T-helper 2 cell (primary cell): Measurements from ENCODE around the gene MTG2.
"Not testable (repeated sequence)": the region's sequence is repeated elsewhere in the genome, so short reads cannot be mapped to it uniquely, and the experiment has no call there.

ENCODE experiments used
- DNase-seq, 5 experiments: peaks; one replicate each; pipeline versions ENCODE4 v3.0.0 to v3.0.0-alpha.2; 2012 to 2022

MTG2 gene

DNA sequence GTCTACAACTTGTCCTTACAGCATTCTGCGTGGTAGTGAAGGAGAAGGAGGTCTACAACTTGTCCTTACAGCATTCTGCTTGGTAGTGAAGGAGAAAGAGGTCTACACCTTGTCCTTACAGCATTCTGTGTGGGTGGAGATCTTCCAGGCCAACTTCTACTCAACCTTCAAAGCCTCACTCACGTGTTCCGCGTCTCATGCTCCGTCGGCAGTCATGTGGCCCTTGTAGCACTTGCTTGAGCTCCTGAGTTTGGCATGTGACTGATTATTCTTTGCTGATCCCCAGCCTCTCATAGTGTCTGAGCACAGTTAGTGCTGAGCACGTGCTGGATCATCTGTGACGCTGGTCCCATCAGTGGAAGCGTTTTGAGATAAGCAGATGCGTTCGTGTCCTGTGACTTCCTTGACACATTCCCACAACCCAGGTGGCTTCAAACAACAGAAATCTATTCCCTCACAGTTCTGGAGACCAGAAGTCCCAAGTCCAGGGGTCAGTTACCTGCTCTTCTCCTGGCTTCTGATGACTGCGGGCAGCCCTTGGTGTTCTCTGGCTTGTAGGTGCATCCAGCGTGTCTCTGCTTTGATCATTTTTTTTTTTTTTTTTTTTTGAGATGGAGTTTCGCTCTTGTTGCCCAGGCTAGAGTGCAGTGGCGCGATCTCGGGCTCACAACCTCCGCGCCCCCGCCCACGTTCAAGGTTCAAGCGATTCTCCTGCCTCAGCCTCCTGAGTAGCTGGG, 36.6 kb upstream of the MTG2 start:
- no peak for DNase-seq

DNA sequence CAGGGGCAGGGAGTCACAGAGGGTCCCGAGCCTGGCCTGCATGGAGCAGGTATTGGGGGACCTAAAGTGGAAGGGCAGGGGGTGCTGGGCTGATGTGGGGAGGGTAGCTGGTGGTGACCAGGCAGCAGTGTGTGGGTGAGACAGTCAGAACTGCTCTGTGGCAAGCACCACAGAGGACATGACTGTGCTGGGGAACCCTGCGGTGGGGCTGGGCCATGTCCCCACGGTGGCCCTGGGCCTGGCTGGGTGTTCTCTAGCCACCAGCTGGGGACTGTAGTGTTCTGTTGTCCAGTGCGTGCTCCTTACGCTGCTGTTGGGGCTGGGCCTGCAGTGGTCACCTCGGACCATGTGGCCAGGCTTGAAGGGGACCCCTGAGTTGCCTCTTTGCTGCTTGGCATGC, 35.7 kb upstream of the MTG2 start:
- no peak for DNase-seq

DNA sequence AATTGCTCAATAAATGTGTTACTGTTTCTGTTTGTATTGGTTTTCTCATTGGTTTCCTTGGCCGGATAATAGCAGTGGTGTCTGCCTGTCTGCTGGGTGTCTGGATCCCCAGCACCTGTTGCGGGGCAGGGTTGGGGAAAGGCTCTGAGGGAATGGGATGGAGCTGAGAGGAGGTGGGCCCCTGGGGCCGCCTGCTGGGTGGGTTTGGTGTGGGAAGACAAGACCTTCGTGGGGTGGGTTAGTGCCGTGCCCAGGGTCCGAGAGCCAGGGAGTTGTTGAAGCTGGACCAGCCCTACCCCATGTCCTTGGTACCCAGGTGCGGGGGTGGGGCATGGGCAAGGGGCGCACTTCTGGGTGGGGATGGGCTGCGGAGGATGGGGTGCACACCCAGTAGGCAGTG, 35.3 kb upstream of the MTG2 start:
- no peak for DNase-seq

DNA sequence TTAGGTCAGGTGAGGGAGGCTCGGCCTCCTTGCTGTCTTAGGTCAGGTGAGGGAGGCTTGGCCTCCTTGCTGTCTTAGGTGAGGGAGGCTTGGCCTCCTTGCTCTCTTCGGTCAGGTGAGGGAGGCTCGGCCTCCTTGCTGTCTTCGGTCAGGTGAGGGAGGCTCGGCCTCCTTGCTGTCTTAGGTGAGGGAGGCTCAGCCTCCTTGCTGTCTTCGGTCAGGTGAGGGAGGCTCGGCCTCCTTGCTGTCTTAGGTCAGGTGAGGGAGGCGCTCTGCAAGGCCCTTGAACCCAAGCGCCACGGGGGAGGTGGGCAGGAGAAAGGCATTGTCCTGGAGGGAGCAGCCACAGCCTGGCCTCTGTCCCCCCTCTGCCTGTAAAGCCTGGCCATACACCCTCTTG, 34.4 kb upstream of the MTG2 start:
- not testable (repeated sequence) for DNase-seq

- no peak for DNase-seq
Measured at GRCh38 chr20:62148908-62149314, 33.9 kb upstream of the MTG2 start.

GRCh38 chr20:62149532-62150309, 33.1 kb upstream of the MTG2 start:
- no peak for DNase-seq

DNA sequence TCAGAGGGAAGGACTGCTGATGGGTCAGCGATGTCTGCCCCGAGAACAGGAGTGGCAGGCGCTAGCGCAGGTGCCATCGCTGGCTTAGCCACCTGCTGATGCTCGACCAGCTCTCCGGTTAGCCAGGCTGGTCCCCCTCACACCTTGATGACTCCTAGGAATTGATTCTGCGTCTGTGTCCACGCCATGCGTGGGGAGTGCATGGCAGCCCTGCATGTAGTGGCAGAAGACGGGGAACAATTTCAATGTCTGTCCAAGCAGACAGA, 32.6 kb upstream of the MTG2 start:
- DNase-seq: no peak

DNA sequence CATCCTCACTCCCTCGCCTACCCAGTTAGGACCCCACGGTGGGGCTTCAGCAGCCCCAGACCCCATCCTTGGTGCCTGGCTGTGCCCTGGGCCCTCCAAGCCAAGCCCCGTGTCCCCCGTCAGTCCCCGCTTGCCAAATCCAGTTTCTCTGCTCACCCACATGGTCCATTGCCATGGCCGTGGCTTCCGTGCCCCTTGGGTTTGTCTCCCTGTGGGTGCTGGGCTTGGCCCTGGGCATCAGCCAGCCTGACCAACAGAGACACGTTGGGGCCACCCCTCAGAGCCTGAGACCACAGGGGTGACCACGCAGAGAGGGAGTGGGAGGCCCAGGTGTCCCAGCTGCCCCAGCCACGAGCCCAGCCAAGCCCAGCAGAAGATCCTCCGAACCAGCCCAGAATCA, 31.6 kb upstream of the MTG2 start:
- no peak for DNase-seq

- DNase-seq: no peak
Measured at GRCh38 chr20:62151835-62152364, 30.9 kb upstream of the MTG2 start.

DNA sequence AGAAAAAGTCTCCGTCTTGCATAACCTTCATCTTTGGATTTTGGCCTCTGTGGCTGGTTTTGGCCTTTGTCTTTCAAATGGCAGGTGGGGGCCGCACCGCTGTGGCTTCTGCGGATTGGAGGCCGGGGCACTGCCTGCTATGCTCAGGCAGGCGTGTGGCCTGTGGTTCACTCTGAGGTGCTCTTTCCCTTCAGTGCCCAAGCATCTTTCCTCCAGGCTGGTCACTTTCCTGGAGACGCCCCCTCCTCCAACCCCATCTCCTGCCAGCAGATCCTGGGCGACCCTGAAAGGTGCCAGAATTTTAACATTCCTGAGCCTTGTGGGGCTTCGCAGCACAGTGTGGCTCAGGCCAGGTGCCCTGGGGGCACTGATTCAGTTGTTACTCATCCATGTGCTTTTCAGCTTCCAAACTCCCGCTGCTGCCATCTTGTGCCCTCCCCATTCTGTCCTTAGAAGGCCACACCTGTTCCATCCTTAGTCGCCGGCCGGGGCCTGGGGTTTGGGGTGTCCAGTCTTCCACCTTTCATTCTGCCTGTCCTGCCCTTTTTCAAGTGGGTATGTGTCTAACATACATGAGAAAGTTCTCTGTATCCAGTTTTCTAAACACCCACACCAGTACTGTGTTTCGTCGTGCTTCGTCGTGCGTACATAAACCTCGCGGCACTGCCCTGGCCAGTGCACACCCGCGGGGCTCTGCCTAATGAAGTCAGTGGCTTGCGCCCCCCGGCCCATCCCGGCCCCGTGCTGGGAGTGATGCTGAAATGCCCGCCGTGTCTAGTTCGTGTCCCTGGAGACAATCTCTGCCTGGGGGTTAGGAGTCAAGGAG, 27.2 kb upstream of the MTG2 start:
- DNase-seq: no peak

DNA sequence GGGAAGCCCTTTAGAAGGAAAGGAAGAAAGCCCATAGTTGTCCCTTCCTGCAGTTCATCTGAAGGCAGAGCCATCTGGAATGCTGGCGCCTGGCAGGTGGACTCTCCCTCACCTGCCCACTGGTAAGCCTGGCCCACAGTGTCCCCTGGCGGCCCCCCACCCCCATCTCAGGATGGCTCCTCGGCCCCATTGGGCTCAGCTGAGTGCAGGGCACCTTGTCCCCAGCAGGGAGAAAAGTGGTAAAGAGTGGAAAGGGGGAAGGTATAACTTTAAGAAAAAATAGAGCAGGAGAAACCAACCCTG, 26.6 kb upstream of the MTG2 start:
- no peak for DNase-seq

DNA sequence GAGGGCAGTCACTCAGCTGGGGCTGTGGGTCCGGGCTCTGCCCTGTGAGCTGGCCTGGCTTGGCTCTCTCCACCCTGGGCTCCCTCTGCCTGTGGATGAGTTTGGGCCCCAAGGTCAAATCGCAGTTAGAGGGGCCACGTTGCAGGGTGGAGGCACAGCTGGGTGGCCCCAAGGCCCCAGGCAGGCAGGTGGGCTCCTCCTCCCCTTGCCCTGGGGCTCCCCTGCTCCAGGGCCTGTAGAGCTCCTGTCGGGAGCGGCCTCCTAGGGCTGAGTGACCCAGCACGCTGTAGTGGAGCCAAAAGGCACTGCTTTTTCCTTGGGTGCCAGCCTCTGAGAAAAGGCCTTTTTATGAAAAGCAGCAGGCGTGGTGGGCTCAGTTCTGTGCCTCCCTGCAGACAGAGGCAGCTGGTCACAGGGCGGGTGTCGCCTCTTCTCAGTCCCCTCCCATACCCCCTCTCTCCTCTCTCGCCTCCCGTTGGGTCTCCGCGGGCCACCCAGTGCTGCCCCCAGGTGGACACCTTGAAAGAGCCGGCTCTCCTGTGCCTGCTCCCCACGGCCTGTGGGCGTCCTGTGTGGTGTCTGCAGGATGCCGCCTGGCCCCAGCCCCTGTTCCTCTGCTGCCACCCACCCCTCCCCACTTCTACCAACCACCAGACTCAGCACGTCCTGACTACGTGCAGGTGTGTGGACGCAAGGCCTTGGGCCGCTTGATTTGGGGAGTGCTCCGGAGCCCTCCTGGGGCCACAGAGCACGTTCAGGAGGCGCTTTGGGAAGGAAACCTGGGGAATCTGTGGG, 26.0 kb upstream of the MTG2 start:
- DNase-seq: peak; percentile 45 to 68 (median 61)

DNA sequence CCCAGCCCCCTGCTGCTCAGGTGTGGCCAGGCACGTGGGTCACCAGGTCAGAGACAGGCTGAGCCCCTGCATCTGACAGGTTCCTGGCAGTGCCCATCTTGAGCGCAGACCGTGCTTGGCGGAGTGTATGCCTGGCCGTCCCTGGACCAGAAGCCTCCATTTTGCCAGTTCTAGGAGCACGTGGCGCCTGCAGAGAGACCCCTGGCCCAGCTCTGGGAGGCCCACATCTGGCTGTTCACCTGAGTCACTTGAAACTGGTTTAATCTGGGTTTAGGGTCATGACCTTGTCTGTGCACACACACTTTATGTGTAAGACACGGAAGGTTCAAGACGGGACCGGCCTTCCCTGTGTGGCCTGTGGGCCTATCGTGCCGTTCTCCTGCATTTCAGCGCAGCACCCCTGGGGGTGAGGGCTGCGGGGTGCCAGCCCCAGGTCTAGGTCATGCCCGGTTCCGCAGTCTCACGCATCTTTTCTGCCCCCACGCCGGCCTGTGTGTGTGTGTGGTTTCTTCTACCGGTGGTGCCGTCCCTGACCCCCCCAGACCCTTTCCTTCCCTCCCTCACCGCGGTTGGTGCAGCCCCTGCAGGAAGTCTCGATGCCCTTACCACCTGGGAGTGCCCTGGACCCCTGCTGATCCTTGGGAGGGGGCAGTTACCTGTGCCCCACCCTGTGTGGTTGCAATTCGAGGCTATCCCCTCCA, 25.3 kb upstream of the MTG2 start:
- DNase-seq: no peak

GRCh38 chr20:62158088-62158400, 24.8 kb upstream of the MTG2 start:
- DNase-seq: no peak

DNA sequence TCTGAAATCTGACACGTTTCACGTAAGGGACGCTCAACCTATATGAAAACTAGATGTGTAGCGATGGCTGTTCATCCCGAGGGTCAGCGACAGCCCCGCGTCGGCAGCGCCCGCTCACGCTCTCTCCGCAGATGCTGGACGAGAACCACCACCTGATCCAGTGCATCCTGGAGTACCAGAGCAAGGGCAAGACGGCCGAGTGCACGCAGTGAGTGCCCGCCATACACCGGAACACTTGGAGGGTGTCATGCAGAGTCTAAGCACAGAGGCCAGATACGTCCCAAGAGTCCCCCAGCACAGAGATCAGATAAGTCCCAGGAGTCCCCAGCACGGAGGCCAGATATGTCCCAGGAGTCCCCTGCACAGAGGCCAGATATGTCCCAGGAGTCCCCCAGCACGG, 24.3 kb upstream of the MTG2 start:
- no peak for DNase-seq

- no peak for DNase-seq
Measured at GRCh38 chr20:62159052-62159451, 23.8 kb upstream of the MTG2 start.

DNA sequence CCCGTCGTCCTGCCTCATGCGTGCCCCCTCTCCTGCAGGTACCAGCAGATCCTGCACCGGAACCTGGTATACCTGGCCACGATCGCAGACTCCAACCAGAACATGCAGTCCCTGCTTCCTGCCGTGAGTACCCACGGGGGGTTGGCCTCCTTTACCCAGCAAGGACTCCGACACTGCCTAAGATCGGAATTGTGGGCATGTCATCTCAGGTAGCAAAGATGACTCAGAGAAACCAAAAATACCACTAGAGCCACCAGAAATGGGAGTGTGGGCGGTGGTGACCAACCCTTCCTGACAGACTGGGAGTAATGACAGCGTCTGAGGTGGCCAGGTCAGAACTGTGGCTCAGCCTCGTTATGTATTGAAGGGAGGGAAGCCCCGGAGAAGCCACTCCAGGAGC, 23.0 kb upstream of the MTG2 start:
- DNase-seq: peak in 2 of 5 experiments; percentile 47 to 62

DNA sequence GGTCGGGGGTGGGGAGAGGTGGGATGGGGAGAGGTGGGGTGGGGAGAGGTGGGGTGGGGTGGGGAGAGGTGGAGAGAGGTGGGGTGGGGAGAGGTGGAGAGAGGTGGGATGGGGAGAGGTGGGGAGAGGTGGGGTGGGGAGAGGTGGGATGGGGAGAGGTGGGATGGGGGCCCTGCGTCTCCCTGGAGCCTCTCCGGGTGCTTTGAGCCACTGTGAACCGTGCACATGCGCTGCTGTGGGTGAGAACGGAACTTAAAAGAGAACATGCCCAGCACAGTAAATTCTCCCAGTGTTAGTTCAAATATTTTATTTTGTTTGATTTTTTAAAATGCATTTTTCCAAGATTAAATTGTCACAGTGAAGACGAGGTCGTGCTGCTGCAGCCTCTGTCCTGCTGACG, 22.6 kb upstream of the MTG2 start:
- DNase-seq: no peak

GRCh38 chr20:62160876-62161275, 22.0 kb upstream of the MTG2 start:
- no peak for DNase-seq

GRCh38 chr20:62161347-62161746, 21.5 kb upstream of the MTG2 start:
- no peak for DNase-seq

- no peak for DNase-seq
Measured at GRCh38 chr20:62162765-62163484, 19.9 kb upstream of the MTG2 start.

DNA sequence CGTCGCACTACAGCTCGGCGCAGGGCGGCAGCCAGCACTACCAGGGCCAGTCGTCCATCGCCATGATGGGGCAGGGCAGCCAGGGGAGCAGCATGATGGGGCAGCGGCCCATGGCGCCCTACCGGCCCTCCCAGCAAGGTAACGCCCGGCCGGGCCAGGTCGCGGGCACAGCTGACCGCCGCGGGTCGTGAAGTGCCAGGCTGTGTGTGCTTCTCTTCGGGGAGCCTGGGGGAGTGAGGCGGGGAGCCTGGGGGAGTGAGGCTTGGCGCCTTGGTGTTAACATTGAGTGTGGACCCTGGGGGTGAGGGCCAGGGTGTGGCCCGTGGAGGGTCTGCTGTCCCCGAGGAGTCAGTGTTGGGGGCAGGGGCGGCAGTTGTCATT, 19.4 kb upstream of the MTG2 start:
- no peak for DNase-seq
